Progenitor cell of endocrine pancreas (in vitro differentiated cells): ENCODE data around the gene IPO9. TPM values are rescaled to one million over a fixed set of nuclear protein-coding genes. Genes with fewer than 3 reads are reported as not detected.

Experiments
- DNase-seq: peaks from one replicate; pipeline ENCODE4 v3.0.0; 2021; ENCODE audit warnings: low spot score; ENCODE audit not compliant: unreplicated experiment
- H3K27ac Mint-ChIP-seq: 2 replicates; pipeline ENCODE4 v1.8.0; 2021; ENCODE audit warnings: mild to moderate bottlenecking, moderate library complexity, mixed read lengths
- H3K27me3 Mint-ChIP-seq: 2 replicates; pipeline ENCODE4 v1.8.0; 2021; ENCODE audit warnings: mixed read lengths
- H3K36me3 Mint-ChIP-seq: 2 replicates; pipeline ENCODE4 v1.8.0; 2022; ENCODE audit warnings: mixed read lengths; ENCODE audit not compliant: insufficient read depth
- H3K4me1 Mint-ChIP-seq: 2 replicates; pipeline ENCODE4 v1.8.0; 2021; ENCODE audit warnings: low read depth, mixed read lengths
- H3K4me3 Mint-ChIP-seq: 2 replicates; pipeline ENCODE4 v1.8.0; 2021; ENCODE audit warnings: low read depth, mild to moderate bottlenecking, moderate library complexity, mixed read lengths
- H3K9me3 Mint-ChIP-seq: 2 replicates; pipeline ENCODE4 v1.8.0; 2021; ENCODE audit warnings: low read depth, mixed read lengths
- total RNA-seq: library from RNA; stranded (reverse); gene quantifications from 2 replicates; pipeline ENCODE4 v1.2.1, GENCODE V29; 2021
- TF ChIP-seq, protein P1 (sequence below): fragments of 200-600 bp; sonication (generic); IDR thresholded peaks from one replicate; pipeline ENCODE4 v1.5.0; 2021; ENCODE audit warnings: antibody characterized with exemption, mild to moderate bottlenecking; ENCODE audit not compliant: unreplicated experiment

IPO9 gene
- total RNA-seq, 1 donor from 2014 or later: 99.8 TPM

- TF ChIP-seq, protein P1, sequence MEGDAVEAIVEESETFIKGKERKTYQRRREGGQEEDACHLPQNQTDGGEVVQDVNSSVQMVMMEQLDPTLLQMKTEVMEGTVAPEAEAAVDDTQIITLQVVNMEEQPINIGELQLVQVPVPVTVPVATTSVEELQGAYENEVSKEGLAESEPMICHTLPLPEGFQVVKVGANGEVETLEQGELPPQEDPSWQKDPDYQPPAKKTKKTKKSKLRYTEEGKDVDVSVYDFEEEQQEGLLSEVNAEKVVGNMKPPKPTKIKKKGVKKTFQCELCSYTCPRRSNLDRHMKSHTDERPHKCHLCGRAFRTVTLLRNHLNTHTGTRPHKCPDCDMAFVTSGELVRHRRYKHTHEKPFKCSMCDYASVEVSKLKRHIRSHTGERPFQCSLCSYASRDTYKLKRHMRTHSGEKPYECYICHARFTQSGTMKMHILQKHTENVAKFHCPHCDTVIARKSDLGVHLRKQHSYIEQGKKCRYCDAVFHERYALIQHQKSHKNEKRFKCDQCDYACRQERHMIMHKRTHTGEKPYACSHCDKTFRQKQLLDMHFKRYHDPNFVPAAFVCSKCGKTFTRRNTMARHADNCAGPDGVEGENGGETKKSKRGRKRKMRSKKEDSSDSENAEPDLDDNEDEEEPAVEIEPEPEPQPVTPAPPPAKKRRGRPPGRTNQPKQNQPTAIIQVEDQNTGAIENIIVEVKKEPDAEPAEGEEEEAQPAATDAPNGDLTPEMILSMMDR: no peak
- DNase-seq: no peak
- Mint-ChIP-seq H3K27ac (no peak overlapping the region), H3K4me1 (peaks cover 2% of the 10 kb centered on the region), H3K36me3 (no peaks in the 10 kb centered on the region), H3K27me3 (peaks cover 26% of the 10 kb centered on the region), H3K4me3 (no peak overlapping the region), H3K9me3 (no peaks in the 10 kb centered on the region)
Measured at GRCh38 chr1:201884425-201884824, 55.5 kb downstream of the IPO9 start.

DNA sequence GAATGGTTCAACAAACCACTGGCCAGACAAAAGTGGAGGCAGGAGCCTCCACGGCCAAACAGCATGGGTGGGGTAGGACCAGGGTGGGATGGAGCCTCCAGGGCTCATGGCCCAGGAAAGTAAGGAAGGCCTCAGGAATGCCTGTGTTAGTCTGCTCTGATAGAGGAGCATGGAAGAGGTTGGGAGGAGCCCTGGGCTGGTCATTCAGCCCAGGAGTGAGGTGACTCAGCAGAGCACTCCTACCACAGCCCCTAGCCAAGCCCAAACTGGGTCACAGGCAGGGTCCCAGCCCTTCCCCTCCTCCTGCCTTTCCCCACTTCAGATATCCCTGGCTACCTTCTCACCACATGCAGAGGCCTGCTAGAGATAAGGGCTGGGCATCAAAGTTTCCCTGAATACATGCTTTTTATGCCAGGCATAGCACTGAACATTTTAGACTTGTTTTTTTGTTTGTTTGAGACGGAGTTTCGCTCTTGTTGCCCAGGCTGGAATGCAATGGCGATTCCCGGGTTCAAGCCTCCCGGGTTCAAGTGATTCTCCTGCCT, 56.6 kb downstream of the IPO9 start:
- Mint-ChIP-seq H3K27ac (no peak overlapping the region), H3K27me3 (peaks cover 35% of the 10 kb centered on the region), H3K4me3 (no peak overlapping the region), H3K36me3 (no peaks in the 10 kb centered on the region), H3K4me1 (peaks cover 4% of the 10 kb centered on the region), H3K9me3 (no peaks in the 10 kb centered on the region)
- DNase-seq: no peak
- TF ChIP-seq, protein P1: no peak

GRCh38 chr1:201886103-201886885, 57.3 kb downstream of the IPO9 start:
- TF ChIP-seq, protein P1: no peak
- Mint-ChIP-seq H3K4me1 (peaks cover 4% of the 10 kb centered on the region), H3K27ac (no peak overlapping the region), H3K4me3 (no peak overlapping the region), H3K27me3 (peaks cover 38% of the 10 kb centered on the region), H3K9me3 (no peaks in the 10 kb centered on the region), H3K36me3 (no peaks in the 10 kb centered on the region)
- no peak for DNase-seq

- Mint-ChIP-seq H3K27ac (no peak overlapping the region), H3K9me3 (no peaks in the 10 kb centered on the region), H3K4me1 (peaks cover 2% of the 10 kb centered on the region), H3K4me3 (no peak overlapping the region), H3K36me3 (no peaks in the 10 kb centered on the region), H3K27me3 (peaks cover 42% of the 10 kb centered on the region)
- DNase-seq: no peak
- TF ChIP-seq, protein P1: no peak
Measured at GRCh38 chr1:201887116-201887866, 58.3 kb downstream of the IPO9 start.

- TF ChIP-seq, protein P1: no peak
- Mint-ChIP-seq H3K36me3 (no peaks in the 10 kb centered on the region), H3K4me1 (peaks cover 2% of the 10 kb centered on the region), H3K9me3 (no peaks in the 10 kb centered on the region), H3K4me3 (peak within 1 kb of the TSS; percentile 73), H3K27ac (no peak within 1 kb of the TSS), H3K27me3 (peaks cover 47% of the 10 kb centered on the region)
- DNase-seq: peak; percentile 28
Measured at GRCh38 chr1:201888282-201889089, 59.5 kb downstream of the IPO9 start, which contains the start of gene SHISA4. Gene SHISA4 (plus strand): TSS chr1:201888898. CDS start chr1:201888995, 97 bp downstream.
